MM.1S (cell line): ENCODE measurements around the gene MBD2.

Source experiments
- DNase-seq: peaks from one replicate; pipeline ENCODE4 v3.0.0-alpha.2; 2015
- H2AFZ ChIP-seq: fragments of 300-600 bp; sonication (generic); 2 replicates; pipeline ENCODE4 v1.6.0; 2016; ENCODE audit warnings: antibody characterized with exemption, low read length
- H3F3A ChIP-seq: fragments of 300-600 bp; sonication (generic); 2 replicates; pipeline ENCODE4 v1.6.1; 2016; ENCODE audit warnings: mild to moderate bottlenecking, antibody characterized with exemption, low read length, moderate library complexity, mixed read lengths; ENCODE audit not compliant: insufficient read depth
- H3K27ac ChIP-seq: fragments of 300-600 bp; sonication (generic); 2 replicates; pipeline ENCODE4 v1.5.1; 2016; ENCODE audit warnings: mild to moderate bottlenecking, low read length
- H3K27me3 ChIP-seq: fragments of 300-600 bp; sonication (generic); replicated peaks from 2 replicates; pipeline ENCODE4 v1.6.0; 2016; ENCODE audit warnings: low read length; ENCODE audit not compliant: insufficient read depth
- H3K36me3 ChIP-seq: fragments of 300-600 bp; sonication (generic); replicated peaks from 2 replicates; pipeline ENCODE4 v1.6.1; 2016; ENCODE audit warnings: mild to moderate bottlenecking, low read length, mixed read lengths; ENCODE audit not compliant: insufficient read depth
- H3K4me1 ChIP-seq: fragments of 300-600 bp; sonication (generic); 2 replicates; pipeline ENCODE4 v1.6.1; 2016; ENCODE audit warnings: low read length, mixed read lengths
- H3K4me2 ChIP-seq: fragments of 300-600 bp; sonication (generic); 2 replicates; pipeline ENCODE4 v1.6.0; 2016; ENCODE audit warnings: low read depth, low read length
- H3K4me3 ChIP-seq: fragments of 300-600 bp; sonication (generic); 2 replicates; pipeline ENCODE4 v1.5.1; 2016; ENCODE audit warnings: low read length, mixed read lengths
- H3K79me2 ChIP-seq: fragments of 300-600 bp; sonication (generic); 2 replicates; pipeline ENCODE4 v1.6.1; 2016; ENCODE audit warnings: mixed run types, low read length, mixed read lengths
- H3K9ac ChIP-seq: fragments of 300-600 bp; sonication (generic); 2 replicates; pipeline ENCODE4 v1.6.1; 2016; ENCODE audit warnings: low read length, mixed read lengths
- H3K9me2 ChIP-seq: fragments of 300-600 bp; sonication (generic); replicated peaks from 2 replicates; pipeline ENCODE4 v1.6.1; 2016; ENCODE audit warnings: mild to moderate bottlenecking, low read length, mixed read lengths; ENCODE audit not compliant: insufficient read depth
- H3K9me3 ChIP-seq: fragments of 300-600 bp; sonication (generic); replicated peaks from 2 replicates; pipeline ENCODE4 v1.6.1; 2016; ENCODE audit warnings: mild to moderate bottlenecking, low read length, mixed read lengths; ENCODE audit not compliant: insufficient read depth
- H4K20me1 ChIP-seq: fragments of 300-600 bp; sonication (generic); 2 replicates; pipeline ENCODE4 v1.6.1; 2016; ENCODE audit warnings: mild to moderate bottlenecking, low read length, moderate library complexity, mixed read lengths; ENCODE audit not compliant: insufficient read depth
- CTCF ChIP-seq: fragments of 300-600 bp; sonication (generic); IDR thresholded peaks from 2 replicates; pipeline ENCODE4 v1.5.1; 2016; ENCODE audit warnings: antibody characterized with exemption, low read length, mixed read lengths
- EZH2 ChIP-seq: fragments of 300-600 bp; sonication (generic); optimal IDR thresholded peaks from 2 replicates; pipeline ENCODE3; 2017; ENCODE audit warnings: low read depth, mild to moderate bottlenecking, antibody characterized with exemption, low read length, mixed read lengths
- EZH2phosphoT487 ChIP-seq: fragments of 300-600 bp; sonication (generic); IDR thresholded peaks from 2 replicates; pipeline ENCODE4 v1.6.1; 2018; ENCODE audit warnings: antibody characterized with exemption, low read length

Gene MBD2

GRCh38 chr18:54112356-54112755 is 112.1 kb downstream of the MBD2 start:
- TF ChIP-seq EZH2phosphoT487 (no peak), CTCF (no peak), EZH2 (no peak)
- Histone ChIP-seq H3F3A (no peaks in the 10 kb centered on the region), H3K4me1 (peaks cover 5% of the 10 kb centered on the region; the same call in 1 of the 2 replicates), H3K4me2 (no peak overlapping the region), H3K9me3 (no peaks in the 10 kb centered on the region), H3K9me2 (no peaks in the 10 kb centered on the region), H2AFZ (no peak overlapping the region), H3K27ac (no peak overlapping the region), H4K20me1 (no peaks in the 10 kb centered on the region), H3K4me3 (no peak overlapping the region), H3K79me2 (no peaks in the 10 kb centered on the region), H3K36me3 (no peaks in the 10 kb centered on the region), H3K27me3 (no peaks in the 10 kb centered on the region), H3K9ac (no peak overlapping the region)
- DNase-seq, result no peak

GRCh38 chr18:54109131-54109683 is 115.3 kb downstream of the MBD2 start:
- Histone ChIP-seq H3K27me3 (no peaks in the 10 kb centered on the region), H4K20me1 (no peaks in the 10 kb centered on the region), H3K4me1 (peaks cover 5% of the 10 kb centered on the region; the same call in 1 of the 2 replicates), H3K4me2 (no peak overlapping the region), H3K36me3 (no peaks in the 10 kb centered on the region), H3K9me2 (no peaks in the 10 kb centered on the region), H3K9ac (no peak overlapping the region), H3K9me3 (no peaks in the 10 kb centered on the region), H3K4me3 (no peak overlapping the region), H3F3A (no peaks in the 10 kb centered on the region), H3K79me2 (no peaks in the 10 kb centered on the region), H2AFZ (no peak overlapping the region), H3K27ac (no peak overlapping the region)
- DNase-seq, result no peak
- no peak for TF ChIP-seq EZH2
- no peak for TF ChIP-seq CTCF
- no peak for TF ChIP-seq EZH2phosphoT487

- no peaks in the 10 kb centered on the region for H3F3A ChIP-seq
- no peak overlapping the region for H2AFZ ChIP-seq
- H3K36me3 ChIP-seq, result no peaks in the 10 kb centered on the region
- H3K4me2 ChIP-seq, result no peak overlapping the region
- TF ChIP-seq EZH2 (no peak), EZH2phosphoT487 (no peak), CTCF (no peak)
- H3K9me3 ChIP-seq, result no peaks in the 10 kb centered on the region
- H3K27me3 ChIP-seq, result no peaks in the 10 kb centered on the region
- H3K9me2 ChIP-seq, result no peaks in the 10 kb centered on the region
- H3K9ac ChIP-seq, result no peak overlapping the region
- H3K4me1 ChIP-seq, result no peaks in the 10 kb centered on the region
- no peak overlapping the region for H3K27ac ChIP-seq
- no peaks in the 10 kb centered on the region for H4K20me1 ChIP-seq
- no peak overlapping the region for H3K4me3 ChIP-seq
- no peaks in the 10 kb centered on the region for H3K79me2 ChIP-seq
- no peak for DNase-seq
Observed at GRCh38 chr18:54102123-54102522, 122.3 kb downstream of the MBD2 start.
